Measurements from ENCODE around the gene MNAT1. TPM values are rescaled to one million over a fixed set of nuclear protein-coding genes. Genes with fewer than 3 reads are reported as not detected.
"Not testable (repeated sequence)": the region's sequence is repeated elsewhere in the genome, so short reads cannot be mapped to it uniquely, and the experiment has no call there.

Gene MNAT1
- polyA plus RNA-seq, 1 donor from 2014 or later: 104 TPM

GRCh38 chr14:60723907-60724618 lies 10.5 kb upstream of the MNAT1 start, which contains the start of gene SIX4:
SIX4 (minus strand) TSS chr14:60724351; CDS start chr14:60724074, 277 bp downstream.
- no peaks in the 10 kb centered on the region for H3F3A ChIP-seq (ENCODE audit: insufficient read depth, low read length, poor library complexity, severe bottlenecking)
- H3K27me3 ChIP-seq (ENCODE audit: insufficient read depth, low read depth, low read length): peaks cover 46% of the 10 kb centered on the region
- peak within 1 kb of the TSS; percentile 45 for H3K4me2 ChIP-seq (ENCODE audit: low read length)
- peak within 1 kb of the TSS; percentile 12 for H3K27ac ChIP-seq (ENCODE audit: low read length)
- H2AFZ ChIP-seq (ENCODE audit: low read depth, low read length): peak within 1 kb of the TSS; percentile 65
- TF ChIP-seq RAD21 (conservative IDR thresholded peaks at IDR 0.05) (no peak), EP300 (conservative IDR thresholded peaks at IDR 0.05; ENCODE audit: poor library complexity, severe bottlenecking) (no peak), POLR2AphosphoS5 (IDR thresholded peaks at IDR 0.05) (peak; percentile 42), REST (IDR thresholded peaks at IDR 0.05; ENCODE audit: borderline replicate concordance) (no peak), CTCF (IDR thresholded peaks at IDR 0.05; ENCODE audit: poor library complexity, severe bottlenecking) (no peak), EZH2 (IDR thresholded peaks at IDR 0.05; ENCODE audit: borderline replicate concordance, insufficient read depth, low read length, poor library complexity, severe bottlenecking) (no peak), SMC3 (conservative IDR thresholded peaks at IDR 0.05; ENCODE audit: poor library complexity) (no peak), MXI1 (conservative IDR thresholded peaks at IDR 0.05; ENCODE audit: poor library complexity, severe bottlenecking) (peak; percentile 11), TAF1 (IDR thresholded peaks at IDR 0.05; ENCODE audit: low read depth) (no peak)
- no peaks in the 10 kb centered on the region for H3K36me3 ChIP-seq (ENCODE audit: insufficient read depth, low read length)
- no peaks in the 10 kb centered on the region for H3K79me2 ChIP-seq (replicated peaks; ENCODE audit: insufficient read depth, low read length)
- H3K4me3 ChIP-seq (ENCODE audit: low read length): peak within 1 kb of the TSS; percentile 96
- no peaks in the 10 kb centered on the region for H3K9me3 ChIP-seq (ENCODE audit: low read length)
- H4K20me1 ChIP-seq (ENCODE audit: insufficient read depth): no peaks in the 10 kb centered on the region
- H3K9me2 ChIP-seq (ENCODE audit: insufficient read depth, low read length): no peaks in the 10 kb centered on the region
- H3K9ac ChIP-seq (ENCODE audit: low read length): peak within 1 kb of the TSS; percentile 66

- not testable (repeated sequence) for H3K9me2 ChIP-seq (ENCODE audit: insufficient read depth, low read length)
- H3K79me2 ChIP-seq (replicated peaks; ENCODE audit: insufficient read depth, low read length): peaks cover 16% of the 10 kb centered on the region
Observed at GRCh38 chr14:60731291-60731690, 3.3 kb upstream of the MNAT1 start.

More at GRCh38 chr14:60731291-60731690, 3.3 kb upstream of the MNAT1 start:
- H3K9ac ChIP-seq (ENCODE audit: low read length); H4K20me1 ChIP-seq (ENCODE audit: insufficient read depth); H3F3A ChIP-seq (ENCODE audit: insufficient read depth, low read length, poor library complexity, severe bottlenecking); H3K27me3 ChIP-seq (ENCODE audit: insufficient read depth, low read depth, low read length); H3K36me3 ChIP-seq (ENCODE audit: insufficient read depth, low read length); H3K27ac ChIP-seq (ENCODE audit: low read length); H3K4me2 ChIP-seq (ENCODE audit: low read length); H2AFZ ChIP-seq (ENCODE audit: low read depth, low read length); H3K9me3 ChIP-seq (ENCODE audit: low read length); H3K4me3 ChIP-seq (ENCODE audit: low read length): not testable (repeated sequence)
